K562 (cell line): ENCODE results near the gene GP1BB. TPM values are rescaled to one million over a fixed set of nuclear protein-coding genes. Genes with fewer than 3 reads are reported as not detected.

ENCODE experiments used
- ATAC-seq: fragments of 200-7000 bp; cut with Tn5 transposase; 3 replicates; pipeline ENCODE4 v1.9.1; 2020; ENCODE audit warnings: moderate library complexity
- BruUV-seq: library from RNA; stranded (reverse); fragments of 400-500 nt; replicated peaks from 2 replicates; lab custom pipeline; 2021; lab: Mats Ljungman, UMichigan
- CTCF ChIA-PET: fragments of 300-600 bp; formaldehyde crosslinking; extraction: SDS; loops from one replicate; lab custom pipeline; 2021; ENCODE audit warnings: low intra/inter-chr PET ratio; lab: Yijun Ruan, JAX
- POLR2A ChIA-PET: fragments of 300-600, 350-650 bp; sonication (Branson Sonifier 250); formaldehyde crosslinking; extraction: SDS; loops from one replicate; lab custom pipeline; 2021; ENCODE audit warnings: antibody characterized with exemption, inconsistent platforms; lab: Yijun Ruan, JAX
- DNase-seq, 4 experiments: peaks; one replicate each; pipeline versions ENCODE4 v3.0.0 to v3.0.0-alpha.2; 2011 to 2018; ENCODE audit warnings: low spot score in 3 of 4, mixed read lengths in 3 of 4; ENCODE audit errors: extremely low read depth in 1 of 4
- FAIRE-seq: peaks from 2 replicates; lab custom pipeline; 2011; peaks lifted over from hg19 to GRCh38; lab: Jason Lieb, UNC
- H2AFZ ChIP-seq: 2 replicates; pipeline ENCODE4 v1.6.0; 2011; ENCODE audit warnings: low read depth, low read length, control low read depth, inconsistent platforms
- H3K27ac ChIP-seq: fragments of 200-600 bp; 3 replicates; pipeline ENCODE4 v1.8.0; 2011; ENCODE audit warnings: low read depth, mild to moderate bottlenecking, control low read depth, inconsistent platforms, low read length, moderate library complexity, mixed read lengths; ENCODE audit errors: extremely low read depth
- H3K27me3 ChIP-seq, 2 experiments: fragments of 300-600 bp in 1 of 2; 2 replicates in 1 of 2; 3 replicates in 1 of 2; pipeline versions ENCODE4 v1.6.0 to v1.8.0; 2011; ENCODE audit warnings: inconsistent platforms in 2 of 2, low read length in 2 of 2, mild to moderate bottlenecking in 1 of 2, mixed read lengths in 1 of 2, moderate library complexity in 1 of 2; ENCODE audit not compliant: control insufficient read depth in 2 of 2, insufficient read depth in 2 of 2
- H3K36me3 ChIP-seq: fragments of 300-600 bp; 3 replicates; pipeline ENCODE4 v1.8.0; 2011; ENCODE audit warnings: mild to moderate bottlenecking, low read length, inconsistent platforms; ENCODE audit not compliant: control insufficient read depth, insufficient read depth
- H3K4me1 ChIP-seq, 2 experiments: fragments of 200-600 bp in 1 of 2; replicated peaks in 1 of 2; 2 replicates in 1 of 2; 3 replicates in 1 of 2; pipeline versions ENCODE4 v1.5.1 to v1.8.0; 2011; ENCODE audit warnings: inconsistent platforms in 2 of 2, low read length in 2 of 2, mild to moderate bottlenecking in 1 of 2, mixed read lengths in 1 of 2, moderate library complexity in 1 of 2; ENCODE audit not compliant: control insufficient read depth in 2 of 2, insufficient read depth in 2 of 2
- H3K4me2 ChIP-seq: 2 replicates; pipeline ENCODE4 v1.6.1; 2011; ENCODE audit warnings: low read length, control low read depth, inconsistent platforms, mixed read lengths; ENCODE audit not compliant: insufficient read depth
- H3K4me3 ChIP-seq: fragments of 200-600 bp; sonication (generic), shearing (Covaris generic); 2 replicates; pipeline ENCODE4 v1.5.1; 2016; ENCODE audit warnings: control low read depth, inconsistent platforms
- H3K79me2 ChIP-seq: fragments of 200-600 bp; 3 replicates; pipeline ENCODE4 v1.8.0; 2011; ENCODE audit warnings: low read length, inconsistent platforms; ENCODE audit not compliant: control insufficient read depth, insufficient read depth
- H3K9ac ChIP-seq, 2 experiments: 2 replicates each; pipeline versions ENCODE4 v1.6.0 to v1.6.1; 2011; ENCODE audit warnings: low read depth in 2 of 2, low read length in 2 of 2, control low read depth in 1 of 2, inconsistent platforms in 1 of 2, mild to moderate bottlenecking in 1 of 2, mixed read lengths in 1 of 2; ENCODE audit not compliant: insufficient read depth in 1 of 2
- H3K9me1 ChIP-seq: one replicate; pipeline ENCODE4 v1.6.0; 2011; ENCODE audit warnings: inconsistent platforms, mild to moderate bottlenecking, low read length, moderate library complexity; ENCODE audit not compliant: control insufficient read depth, insufficient read depth
- H3K9me3 ChIP-seq: replicated peaks from 2 replicates; pipeline ENCODE4 v1.5.1; 2011; ENCODE audit warnings: low read depth, low read length, inconsistent platforms; ENCODE audit not compliant: control insufficient read depth, insufficient read depth
- H4K20me1 ChIP-seq: replicated peaks from 2 replicates; pipeline ENCODE4 v1.6.1; 2011; ENCODE audit warnings: low read length, inconsistent platforms, mixed read lengths; ENCODE audit not compliant: control insufficient read depth, insufficient read depth
- CHD1 ChIP-seq: fragments of 200-600 bp; sonication (generic); IDR thresholded peaks from one replicate; pipeline ENCODE4 v1.6.1; 2012; ENCODE audit warnings: mild to moderate bottlenecking, moderate library complexity, low read length, inconsistent platforms
- EGR1 ChIP-seq: fragments of 450-650 bp; conservative IDR thresholded peaks from 2 replicates; pipeline ENCODE4 v1.6.1; 2017; ENCODE audit warnings: mild to moderate bottlenecking
- ETS2 ChIP-seq: IDR thresholded peaks from 2 replicates; pipeline ENCODE4 v1.6.1; 2016; ENCODE audit warnings: borderline replicate concordance, missing genetic modification characterization, mild to moderate bottlenecking, moderate library complexity, missing compliant biosample characterization; ENCODE audit not compliant: poor library complexity, severe bottlenecking
- IRF2 ChIP-seq: sonication (generic); formaldehyde crosslinking; IDR thresholded peaks from 2 replicates; pipeline ENCODE4 v1.8.1; 2022; ENCODE audit warnings: mild to moderate bottlenecking, missing genetic modification reagents
- MAFG ChIP-seq: fragments of 450-650 bp; conservative IDR thresholded peaks from 2 replicates; pipeline ENCODE4 v1.6.1; 2016; ENCODE audit warnings: missing genetic modification characterization, missing compliant biosample characterization
- RBBP5 ChIP-seq: fragments of 200-600 bp; sonication (generic); IDR thresholded peaks from 2 replicates; pipeline ENCODE4 v1.6.1; 2012; ENCODE audit warnings: borderline replicate concordance, mild to moderate bottlenecking, low read length, control low read depth, inconsistent platforms; ENCODE audit not compliant: insufficient read depth, poor library complexity, severe bottlenecking
- RFX5 ChIP-seq: IDR thresholded peaks from 2 replicates; pipeline ENCODE4 v1.6.1; 2011; ENCODE audit warnings: low read depth, mild to moderate bottlenecking, improper control_type of control experiment, low read length
- SMAD4 ChIP-seq: fragments of 250-450 bp; sonication (Bioruptor Pico); conservative IDR thresholded peaks from 2 replicates; pipeline ENCODE4 v1.8.0; 2021; ENCODE audit warnings: inconsistent platforms, mild to moderate bottlenecking, moderate library complexity
- ZBTB7A ChIP-seq: IDR thresholded peaks from 2 replicates; pipeline ENCODE4 v1.6.1; 2011; ENCODE audit warnings: low read depth, mild to moderate bottlenecking, low read length, moderate library complexity, borderline replicate concordance; ENCODE audit not compliant: control insufficient read depth
- ZNF551 ChIP-seq: fragments of 250-450 bp; sonication (Bioruptor Pico); IDR thresholded peaks from 2 replicates; pipeline ENCODE4 v1.5.0; 2021; ENCODE audit warnings: mild to moderate bottlenecking, moderate library complexity
- WGBS: fragments of 100-300 bp; shearing (Covaris generic); methylation state at CpG from one replicate; pipeline ENCODE4 v1.1.6; 2016; ENCODE audit warnings: low coverage, mixed read lengths; ENCODE audit not compliant: insufficient coverage; ENCODE audit errors: missing lambda C conversion rate; 5-methylcytosine and 5-hydroxymethylcytosine counted together
- in situ Hi-C: fragments of 300-500 bp; cut with MboI; formaldehyde crosslinking; loops from 4 replicates; pipeline ENCODE4 v1.15.0; 2018; ENCODE audit warnings: inconsistent platforms, mixed read lengths
- intact Hi-C: fragments of 100-400 bp; cut with micrococcal nuclease; formaldehyde crosslinking; loops from 2 replicates; pipeline ENCODE4 v1.14.2; 2022
- polyA plus RNA-seq, 8 experiments: library from polyadenylated mRNA; depleted of rRNA in 4 of 8; stranded (reverse) in 5 of 8; unstranded in 3 of 8; fragments of >200 nt; fragmentation: Nextera tagmentation in 2 of 8; fragmentation: Illumina TruSeq in 1 of 8; extraction: Ambion mirVana in 2 of 8; extraction: Trizol in 1 of 8; gene quantifications; 2 replicates each; pipeline versions ENCODE4 v1.2.1 to v1.2.3, GENCODE V29; 2011 to 2014; ENCODE audit warnings: inconsistent platforms in 1 of 8, missing spikeins in 1 of 8
- total RNA-seq, 7 experiments: library from RNA; depleted of rRNA in 6 of 7; stranded (reverse); fragments of >200 nt in 6 of 7; fragmentation: Illumina TruSeq in 2 of 7; extraction: Trizol in 2 of 7; gene quantifications; 2 replicates each; pipeline versions ENCODE4 v1.2.1 to v1.2.3, GENCODE V29; 2011 to 2021; ENCODE audit warnings: low replicate concordance in 1 of 7
- TF ChIP-seq, protein P1 (sequence below): fragments of 450-650 bp; IDR thresholded peaks from 2 replicates; pipeline ENCODE4 v1.6.1; 2016; ENCODE audit warnings: antibody characterized with exemption
- TF ChIP-seq, protein P2 (sequence below): fragments of 450-650 bp; IDR thresholded peaks from 2 replicates; pipeline ENCODE4 v1.6.1; 2017; ENCODE audit warnings: antibody characterized with exemption
- TF ChIP-seq, protein P3 (sequence below): sonication (generic); formaldehyde crosslinking; IDR thresholded peaks from 2 replicates; pipeline ENCODE4 v1.8.1; 2023; ENCODE audit warnings: mild to moderate bottlenecking, missing genetic modification reagents, moderate library complexity
- TF ChIP-seq, protein P4 (sequence below): sonication (generic); formaldehyde crosslinking; IDR thresholded peaks from 2 replicates; pipeline ENCODE4 v1.8.1; 2023; ENCODE audit warnings: mild to moderate bottlenecking, missing genetic modification reagents

GP1BB gene
- total and polyA plus RNA-seq, 9 of the 15 experiments (the other 6 are each of a cell fraction or from before 2014, with no cell fraction given): 0.69 to 162 (median 2.8) TPM

DNA sequence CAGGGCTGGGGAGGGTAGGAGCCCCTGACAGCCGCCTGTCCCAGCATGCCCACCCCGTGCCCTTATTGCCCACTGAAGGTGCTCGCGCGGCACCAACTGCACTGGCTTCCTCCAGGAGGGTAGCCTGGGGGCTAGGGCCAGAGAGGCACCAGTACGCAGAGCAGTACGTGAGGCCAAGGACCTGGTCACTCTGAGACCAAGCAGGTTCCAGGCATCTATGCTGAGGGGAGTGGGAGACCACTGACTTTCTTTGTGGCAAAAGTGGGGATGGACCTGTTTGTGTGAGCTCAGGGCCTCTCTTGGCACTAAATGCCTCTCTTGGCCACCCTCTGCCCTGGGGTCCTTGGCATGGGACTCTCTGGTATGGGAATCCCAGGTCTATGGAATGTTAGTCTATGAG lies 10.8 kb downstream of the GP1BB start (continued):
- TF ChIP-seq, protein P1, sequence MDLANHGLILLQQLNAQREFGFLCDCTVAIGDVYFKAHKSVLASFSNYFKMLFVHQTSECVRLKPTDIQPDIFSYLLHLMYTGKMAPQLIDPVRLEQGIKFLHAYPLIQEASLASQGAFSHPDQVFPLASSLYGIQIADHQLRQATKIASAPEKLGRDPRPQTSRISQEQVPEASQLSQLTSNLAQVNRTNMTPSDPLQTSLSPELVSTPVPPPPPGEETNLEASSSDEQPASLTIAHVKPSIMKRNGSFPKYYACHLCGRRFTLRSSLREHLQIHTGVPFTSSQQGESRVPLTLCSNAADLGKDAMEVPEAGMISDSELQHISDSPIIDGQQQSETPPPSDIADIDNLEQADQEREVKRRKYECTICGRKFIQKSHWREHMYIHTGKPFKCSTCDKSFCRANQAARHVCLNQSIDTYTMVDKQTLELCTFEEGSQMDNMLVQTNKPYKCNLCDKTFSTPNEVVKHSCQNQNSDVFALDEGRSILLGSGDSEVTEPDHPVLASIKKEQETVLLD: no peak
- peak; percentile 13; the same call in 1 of the 2 replicates for TF ChIP-seq ZBTB7A
- TF ChIP-seq EGR1: no peak
- peak; percentile 36 for TF ChIP-seq CHD1

DNA sequence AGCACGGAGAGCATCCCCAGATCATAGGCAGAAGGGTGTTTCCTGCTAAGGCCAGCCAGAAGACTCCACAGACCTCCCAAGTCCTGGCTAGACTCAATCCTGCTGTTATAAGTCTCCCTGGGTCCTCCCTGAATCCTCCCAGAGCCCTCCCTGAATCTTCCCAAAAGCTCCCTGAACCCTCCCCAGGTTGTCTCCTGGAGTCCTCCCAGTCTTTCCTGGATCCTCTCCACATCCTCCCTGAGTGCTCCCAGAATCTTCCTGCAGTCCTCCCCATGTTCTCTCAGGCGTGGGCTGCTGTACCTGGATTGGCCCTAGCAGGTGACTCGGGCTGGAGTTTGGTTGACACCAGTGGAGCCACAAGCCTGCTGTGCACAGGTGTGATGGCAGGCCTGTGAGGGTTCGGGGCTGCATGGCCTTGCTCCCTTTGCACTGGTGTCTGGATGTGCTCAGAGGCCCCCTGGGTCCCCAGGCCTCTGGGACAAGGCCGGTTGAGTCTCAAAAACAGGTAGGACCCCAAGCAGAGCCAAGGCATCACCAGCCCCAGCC lies 11.6 kb downstream of the GP1BB start:
- peaks cover 0 to 48% of the 10 kb centered on the region in 2 experiments; a peak in 3 of 5 replicates for H3K27me3 ChIP-seq
- TF ChIP-seq, protein P2, sequence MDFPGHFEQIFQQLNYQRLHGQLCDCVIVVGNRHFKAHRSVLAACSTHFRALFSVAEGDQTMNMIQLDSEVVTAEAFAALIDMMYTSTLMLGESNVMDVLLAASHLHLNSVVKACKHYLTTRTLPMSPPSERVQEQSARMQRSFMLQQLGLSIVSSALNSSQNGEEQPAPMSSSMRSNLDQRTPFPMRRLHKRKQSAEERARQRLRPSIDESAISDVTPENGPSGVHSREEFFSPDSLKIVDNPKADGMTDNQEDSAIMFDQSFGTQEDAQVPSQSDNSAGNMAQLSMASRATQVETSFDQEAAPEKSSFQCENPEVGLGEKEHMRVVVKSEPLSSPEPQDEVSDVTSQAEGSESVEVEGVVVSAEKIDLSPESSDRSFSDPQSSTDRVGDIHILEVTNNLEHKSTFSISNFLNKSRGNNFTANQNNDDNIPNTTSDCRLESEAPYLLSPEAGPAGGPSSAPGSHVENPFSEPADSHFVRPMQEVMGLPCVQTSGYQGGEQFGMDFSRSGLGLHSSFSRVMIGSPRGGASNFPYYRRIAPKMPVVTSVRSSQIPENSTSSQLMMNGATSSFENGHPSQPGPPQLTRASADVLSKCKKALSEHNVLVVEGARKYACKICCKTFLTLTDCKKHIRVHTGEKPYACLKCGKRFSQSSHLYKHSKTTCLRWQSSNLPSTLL: no peak
- TF ChIP-seq MAFG (tag) (no peak), ETS2 (no peak), SMAD4 (0 out of 2 replicates have a peak, but pooled peaks have one; percentile 42), RBBP5 (peak; percentile 6), RFX5 (no peak), IRF2 (CRISPR knock-in tag) (no peak), ZNF551 (CRISPR knock-in tag) (no peak)
- TF ChIP-seq, protein P3, sequence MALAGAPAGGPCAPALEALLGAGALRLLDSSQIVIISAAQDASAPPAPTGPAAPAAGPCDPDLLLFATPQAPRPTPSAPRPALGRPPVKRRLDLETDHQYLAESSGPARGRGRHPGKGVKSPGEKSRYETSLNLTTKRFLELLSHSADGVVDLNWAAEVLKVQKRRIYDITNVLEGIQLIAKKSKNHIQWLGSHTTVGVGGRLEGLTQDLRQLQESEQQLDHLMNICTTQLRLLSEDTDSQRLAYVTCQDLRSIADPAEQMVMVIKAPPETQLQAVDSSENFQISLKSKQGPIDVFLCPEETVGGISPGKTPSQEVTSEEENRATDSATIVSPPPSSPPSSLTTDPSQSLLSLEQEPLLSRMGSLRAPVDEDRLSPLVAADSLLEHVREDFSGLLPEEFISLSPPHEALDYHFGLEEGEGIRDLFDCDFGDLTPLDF (CRISPR knock-in tag): peak; percentile 68; the same call in 1 of the 2 replicates
- TF ChIP-seq, protein P4, sequence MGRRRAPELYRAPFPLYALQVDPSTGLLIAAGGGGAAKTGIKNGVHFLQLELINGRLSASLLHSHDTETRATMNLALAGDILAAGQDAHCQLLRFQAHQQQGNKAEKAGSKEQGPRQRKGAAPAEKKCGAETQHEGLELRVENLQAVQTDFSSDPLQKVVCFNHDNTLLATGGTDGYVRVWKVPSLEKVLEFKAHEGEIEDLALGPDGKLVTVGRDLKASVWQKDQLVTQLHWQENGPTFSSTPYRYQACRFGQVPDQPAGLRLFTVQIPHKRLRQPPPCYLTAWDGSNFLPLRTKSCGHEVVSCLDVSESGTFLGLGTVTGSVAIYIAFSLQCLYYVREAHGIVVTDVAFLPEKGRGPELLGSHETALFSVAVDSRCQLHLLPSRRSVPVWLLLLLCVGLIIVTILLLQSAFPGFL (CRISPR knock-in tag): no peak

More for the DNA sequence above, 11.6 kb downstream of the GP1BB start:
- no peak overlapping the region for H3K4me2 ChIP-seq
- H2AFZ ChIP-seq: no peak overlapping the region
- intact Hi-C loops (loop anchor here (5.0 kb wide), 2 partner anchors 157 to 382 kb away; partner anchors contain the start of genes RANBP1 and TRMT2A), in situ Hi-C loops (loop anchor here (5.0 kb wide), 1 partner anchor 177 kb away; no protein-coding TSS in a partner anchor)
- peak overlapping the region in 1 of 2 experiments; percentile 59; a peak in 2 of 4 replicates for H3K9ac ChIP-seq
- H3K4me1 ChIP-seq: peaks cover 11 to 72% of the 10 kb centered on the region in 2 experiments
- H3K79me2 ChIP-seq: no peaks in the 10 kb centered on the region
- H3K36me3 ChIP-seq: no peaks in the 10 kb centered on the region
- FAIRE-seq: no peak
- no peaks in the 10 kb centered on the region for H3K9me1 ChIP-seq
- H4K20me1 ChIP-seq: peaks cover 16% of the 10 kb centered on the region
- no peak overlapping the region for H3K4me3 ChIP-seq
- CTCF ChIA-PET: no interaction called here
- no peak overlapping the region for H3K27ac ChIP-seq
- ATAC-seq: no peak
- no peaks in the 10 kb centered on the region for H3K9me3 ChIP-seq
- WGBS: 9% methylated on average over 5 of the region's 5 CpGs
- no peak for DNase-seq
- BruUV-seq: no TSS peak
- POLR2A ChIA-PET: interaction anchor here (0.8 to 1.2 kb wide), 4 partner anchors 11 to 176 kb away, joined by 3 to 4 read pairs (median 4); no protein-coding TSS in a partner anchor
